KG1 (cell line): ENCODE measurements around the gene GSC2.

Source experiments
- DNase-seq: peaks from one replicate; lab custom pipeline; 2025; lab: John Stamatoyannopoulos, UW

Gene GSC2

DNA sequence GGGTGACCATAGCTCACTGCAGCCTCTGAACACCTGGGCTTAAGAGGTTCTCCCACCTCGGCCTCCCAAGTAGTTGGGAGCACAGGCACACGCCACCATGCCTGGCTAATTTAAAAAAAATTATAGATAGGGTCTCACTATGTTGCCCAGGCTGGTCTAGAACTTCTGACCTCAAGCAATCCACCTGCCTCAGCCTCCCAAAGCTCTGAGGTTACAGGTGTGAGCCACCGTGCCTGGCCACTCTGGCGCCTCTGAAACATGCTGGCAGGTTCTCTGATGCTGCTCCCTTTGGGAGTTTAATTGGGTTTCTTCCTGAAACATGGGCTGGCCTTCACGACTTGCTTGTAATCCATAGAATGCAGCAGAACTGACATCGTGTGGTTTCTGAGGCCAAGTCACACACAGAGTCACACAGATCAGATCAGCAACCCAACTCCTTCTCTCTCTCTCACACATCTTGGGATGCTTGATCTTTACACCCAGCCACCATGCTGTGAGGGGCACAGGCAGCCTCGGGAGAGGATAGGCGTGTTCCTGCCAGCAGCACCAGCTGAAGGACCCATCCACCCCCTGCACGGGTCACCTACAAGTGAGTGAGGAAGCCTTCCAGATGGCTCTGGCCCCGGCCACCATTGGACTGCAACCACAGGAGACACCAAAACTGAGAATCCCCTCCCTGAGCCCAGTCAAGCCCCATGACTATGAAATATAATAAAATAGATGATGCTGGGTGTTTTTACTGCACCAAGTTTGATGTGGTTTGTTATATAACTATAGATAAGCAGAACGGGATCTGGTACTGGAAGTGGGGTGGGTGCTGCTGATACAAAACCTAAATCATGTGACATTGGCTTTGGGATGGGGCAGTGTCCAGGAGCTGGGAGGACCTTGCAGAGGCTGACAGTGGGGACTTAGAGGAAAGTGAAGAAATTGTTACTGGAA is 3.1 kb upstream of the GSC2 start:
- DNase-seq: no peak

DNA sequence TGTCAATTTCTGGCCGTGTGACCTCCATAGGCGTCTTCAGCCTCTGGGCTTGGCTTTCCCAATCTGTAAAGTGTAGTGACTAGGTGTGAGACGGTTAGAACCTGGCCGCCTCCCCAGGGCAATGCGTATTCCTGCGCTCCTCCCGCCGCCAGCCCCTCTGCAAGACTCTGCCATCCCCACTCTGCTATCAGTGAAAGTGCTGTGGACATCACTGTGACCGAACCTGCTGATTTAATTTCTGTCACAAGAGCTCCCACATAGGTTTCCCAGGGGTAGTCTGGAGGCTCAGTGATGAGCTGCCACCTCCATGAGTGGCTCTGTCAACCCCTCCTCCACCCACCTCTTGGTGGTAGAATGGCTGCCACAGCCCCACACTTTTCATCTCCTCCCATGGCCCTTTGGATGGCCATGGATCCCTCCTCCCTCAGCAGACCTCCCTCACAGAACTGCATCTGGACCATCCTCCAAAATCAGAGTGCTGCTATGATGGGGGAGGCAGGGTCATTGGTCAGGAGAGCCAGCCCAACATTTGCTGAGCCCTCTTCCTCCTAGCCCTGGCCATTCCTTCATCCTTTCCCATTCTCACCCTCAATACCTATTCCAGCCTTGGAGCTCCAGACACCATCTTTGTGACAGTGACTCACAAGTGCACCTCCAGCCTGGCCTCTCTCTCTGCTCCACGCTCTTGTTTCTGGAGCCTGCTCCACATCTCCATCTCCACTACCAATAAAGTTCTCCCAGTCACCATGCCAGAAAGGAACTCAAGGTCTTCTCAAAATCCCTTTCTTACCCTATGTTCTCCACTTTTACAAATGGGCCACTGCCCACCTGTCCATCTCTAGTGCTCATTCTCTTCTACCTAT is 1.5 kb upstream of the GSC2 start:
- DNase-seq: no peak

DNA sequence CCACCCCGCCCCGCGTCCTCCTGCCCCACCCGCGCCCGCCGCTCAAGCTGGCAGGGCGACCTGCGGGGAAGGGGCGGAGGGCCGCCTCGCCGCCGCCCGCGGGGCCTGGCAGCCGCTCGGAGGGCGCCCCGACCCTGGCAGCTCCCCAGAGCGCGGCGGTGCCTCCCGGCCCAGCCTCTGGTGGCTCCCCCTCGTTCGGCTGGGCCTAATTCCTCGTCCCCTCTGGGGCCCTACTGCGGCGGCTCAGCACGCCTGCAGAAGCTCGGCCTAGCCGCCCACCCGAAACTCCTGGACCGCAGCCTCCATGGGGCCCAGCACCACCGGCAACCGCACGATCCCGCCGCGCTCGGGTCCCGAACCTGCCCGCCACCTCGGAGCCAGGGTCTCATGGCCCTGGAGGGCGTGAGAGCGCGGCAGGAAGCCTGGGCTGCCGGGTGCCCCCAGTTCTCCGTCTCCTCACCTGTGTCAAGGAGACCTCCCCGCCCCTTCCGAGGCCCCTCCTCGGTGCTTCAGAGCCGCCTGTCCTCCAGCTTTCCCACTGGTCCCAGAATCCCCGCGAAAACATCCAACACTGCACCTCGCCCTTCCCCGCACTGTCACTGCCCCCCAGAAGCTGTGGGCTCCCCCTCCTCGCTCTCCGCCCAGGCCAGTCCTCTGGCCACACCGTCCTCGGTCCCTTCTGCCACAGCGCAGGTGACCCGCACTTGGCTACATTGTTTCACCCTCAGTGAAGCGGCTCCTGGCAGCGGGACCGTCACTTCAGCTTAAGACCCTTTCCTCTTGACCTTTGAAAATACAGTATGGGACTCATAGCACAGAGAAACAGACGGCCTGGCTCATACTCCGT is 613 bp upstream of the GSC2 start:
- DNase-seq: no peak

DNA sequence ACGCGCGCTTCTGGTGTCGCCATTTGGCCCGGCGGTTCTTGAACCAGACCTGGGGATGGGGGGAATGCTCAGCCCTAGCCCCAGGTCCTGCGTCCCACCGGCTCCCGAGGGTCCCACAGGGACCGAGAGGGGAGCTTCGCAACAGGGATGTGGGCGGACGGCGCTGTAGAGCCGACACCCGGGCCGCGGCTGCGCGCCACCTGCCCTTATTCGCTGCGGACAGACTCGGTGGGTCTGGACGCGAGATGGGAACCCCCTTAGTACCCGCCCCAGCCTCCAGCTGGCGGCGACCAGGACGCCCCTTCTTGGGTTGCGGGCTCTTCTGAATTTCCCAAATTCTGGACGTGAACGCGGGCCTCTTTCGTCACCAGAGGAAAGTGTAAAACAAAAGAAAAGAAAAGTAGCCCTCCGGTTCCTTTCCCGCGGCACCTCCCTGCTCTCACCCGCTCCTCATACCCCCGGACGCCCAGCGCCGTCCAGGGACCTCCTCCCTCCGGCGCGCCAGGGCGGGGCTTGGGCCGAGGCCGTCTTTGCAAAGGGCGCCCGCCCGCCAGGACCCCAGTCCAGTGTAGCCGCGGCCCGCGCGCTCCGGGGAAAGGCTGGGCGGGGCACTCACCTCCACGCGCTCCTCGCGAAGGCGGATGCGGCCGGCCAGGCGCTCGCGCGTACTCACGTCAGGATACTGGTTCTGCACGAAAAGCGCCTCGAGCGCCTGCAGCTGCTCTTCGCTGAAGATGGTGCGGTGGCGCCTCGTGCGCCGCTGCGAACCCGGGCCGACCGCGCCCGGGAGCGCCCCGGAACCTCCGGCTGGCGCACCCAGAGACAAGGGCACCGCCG is 827 bp downstream of the GSC2 start:
- no peak for DNase-seq

DNA sequence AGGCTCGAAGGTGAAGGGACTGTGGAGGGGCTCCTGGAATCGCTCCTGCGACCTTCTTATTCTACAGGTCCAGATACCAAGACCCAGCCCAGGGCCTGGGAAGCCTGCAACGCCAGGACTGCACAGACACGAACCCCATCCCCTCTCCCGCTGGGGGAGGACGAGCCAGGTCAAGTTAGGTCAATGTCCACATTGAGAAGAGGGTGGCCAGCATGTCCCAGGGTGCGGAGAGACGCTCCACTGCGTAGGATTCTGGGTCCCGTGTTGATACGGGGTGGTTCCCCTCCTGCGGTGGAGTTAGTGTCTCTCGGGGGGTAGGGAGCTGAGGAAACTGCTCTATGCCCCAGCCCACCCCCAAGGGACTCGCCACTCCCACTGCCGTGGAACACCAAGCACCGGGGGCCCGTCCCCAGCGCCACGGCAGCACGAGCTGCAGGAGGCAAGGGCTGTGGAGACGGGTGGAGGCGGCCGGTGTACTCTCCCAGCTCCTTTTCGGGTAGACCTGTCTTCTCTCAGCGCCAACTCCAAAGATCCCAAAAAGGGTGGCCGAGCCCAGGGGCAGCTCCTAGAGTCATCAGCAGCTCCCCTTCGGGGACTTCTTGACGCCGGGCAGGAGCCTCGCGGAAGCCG is 1.6 kb downstream of the GSC2 start:
- no peak for DNase-seq

DNA sequence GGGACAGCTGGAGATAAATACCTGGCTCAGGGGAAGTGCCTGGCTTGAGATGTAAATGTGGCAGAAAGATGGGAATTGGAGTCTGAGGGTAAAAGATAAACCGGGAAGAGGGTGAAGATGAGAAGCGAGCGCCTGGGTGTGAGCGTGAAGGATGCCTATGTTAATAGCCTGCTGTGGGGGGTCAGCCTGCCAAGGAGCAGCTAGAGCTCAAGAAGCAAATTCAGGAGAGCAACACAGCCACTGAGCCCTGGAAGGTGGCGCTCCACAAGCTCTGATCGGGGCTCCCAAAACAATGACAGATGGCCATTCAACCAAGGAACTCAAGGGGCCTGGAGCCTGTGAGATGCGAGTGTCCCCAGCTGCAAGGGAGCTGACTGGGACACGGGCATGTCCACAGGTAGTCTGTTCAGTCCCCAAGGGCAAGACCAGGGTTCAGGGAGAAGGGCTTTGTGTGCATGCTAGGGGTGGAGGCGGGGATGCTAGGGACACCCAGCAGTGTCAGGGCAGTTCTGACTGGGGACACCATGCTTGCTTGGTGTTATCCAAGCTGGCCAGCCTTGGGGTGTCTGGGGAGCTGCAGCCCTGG is 2.8 kb downstream of the GSC2 start:
- no peak for DNase-seq

DNA sequence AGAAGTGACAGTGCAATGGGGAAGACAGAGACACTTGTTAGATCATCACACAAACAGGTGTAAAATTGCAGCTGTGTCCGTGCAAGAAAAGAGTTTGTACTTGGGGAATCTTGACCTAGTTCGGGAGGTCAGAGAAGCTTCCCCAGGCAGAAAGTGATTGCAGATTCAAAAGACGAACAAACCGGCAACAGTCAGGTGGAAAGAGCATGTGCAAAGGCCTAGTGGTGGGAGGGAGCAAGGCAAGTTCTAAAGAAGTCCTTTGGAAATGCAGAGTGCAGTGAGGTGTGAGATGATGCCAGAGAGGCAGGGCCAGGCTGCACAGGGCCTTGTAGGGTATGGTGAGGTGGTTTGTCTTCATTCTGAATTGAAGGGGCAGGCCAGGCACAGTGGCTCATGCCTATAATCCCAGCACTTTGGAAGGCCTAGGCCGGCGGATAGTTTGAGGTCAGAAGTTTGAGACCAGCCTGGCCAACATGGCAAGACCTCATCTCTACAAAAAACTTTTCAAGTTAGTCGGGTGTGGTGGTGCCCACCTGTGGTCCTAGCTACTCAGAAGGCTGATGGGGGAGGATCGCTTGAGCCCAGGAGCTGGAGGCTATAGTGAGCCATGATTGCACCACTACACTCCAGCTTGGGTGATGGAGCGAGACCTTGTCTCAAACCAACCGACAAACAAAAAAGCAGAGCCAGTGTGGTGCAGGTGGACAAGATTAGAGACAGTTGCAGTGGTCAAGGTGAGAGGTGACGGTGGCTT is 3.7 kb downstream of the GSC2 start:
- no peak for DNase-seq

DNA sequence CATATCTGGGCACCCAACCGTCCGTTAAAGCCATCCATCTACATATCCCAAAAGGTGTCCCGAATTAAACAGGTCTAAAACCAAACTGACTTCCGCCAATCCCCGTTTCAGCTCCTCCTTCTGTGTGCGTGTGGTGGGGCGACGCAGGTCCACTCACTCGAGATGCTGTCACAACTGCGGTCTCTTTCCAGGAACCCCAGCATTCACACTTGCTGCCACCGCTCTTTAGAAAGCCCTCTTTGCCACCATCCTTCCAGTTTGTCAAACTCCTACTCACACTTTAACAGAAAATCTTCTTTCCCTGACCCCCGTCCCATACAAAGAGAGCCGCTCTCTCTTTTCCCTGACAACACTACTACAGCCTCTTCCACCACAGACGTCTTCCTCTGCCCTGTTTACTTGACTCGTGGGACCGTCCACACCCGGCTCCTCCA is 6.1 kb downstream of the GSC2 start:
- no peak for DNase-seq

DNA sequence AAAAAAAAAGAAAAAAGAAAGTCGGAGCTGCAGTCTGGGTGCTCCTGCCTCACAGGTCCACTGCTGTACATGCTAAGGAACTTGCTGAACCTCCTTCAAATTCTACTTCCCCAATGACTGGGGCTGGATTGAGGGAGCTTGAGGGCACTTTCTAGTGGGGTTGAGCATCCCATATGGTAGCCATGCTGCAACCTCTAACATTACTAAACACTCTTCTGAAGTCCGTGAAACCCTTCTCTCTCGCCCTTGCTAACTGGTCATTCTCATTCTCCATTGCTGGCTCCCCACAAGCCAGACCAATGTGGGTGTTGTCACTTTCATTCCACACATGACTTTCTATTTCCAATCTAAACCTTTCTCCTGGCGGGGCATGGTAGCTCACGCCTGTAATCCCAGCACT is 6.9 kb downstream of the GSC2 start:
- no peak for DNase-seq

DNA sequence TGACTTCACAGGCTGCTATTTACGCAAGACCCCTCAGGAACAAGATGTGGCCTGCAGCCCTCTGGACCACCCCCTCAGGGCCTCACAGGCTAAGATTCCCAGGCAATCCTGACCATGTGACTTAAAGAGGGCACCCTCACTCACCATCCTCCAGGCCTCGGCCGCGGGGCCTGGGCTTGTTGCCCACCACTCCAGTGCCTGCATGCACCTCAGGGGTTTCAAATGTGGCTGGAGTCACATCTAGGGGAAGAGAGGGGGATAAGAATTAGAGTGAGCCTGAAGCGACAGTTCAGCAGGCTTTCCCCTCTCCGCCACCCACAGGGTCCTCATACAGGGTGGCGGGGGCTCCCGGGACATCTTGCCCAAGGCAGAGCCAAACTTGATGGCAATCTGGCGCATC is 7.7 kb downstream of the GSC2 start:
- no peak for DNase-seq

DNA sequence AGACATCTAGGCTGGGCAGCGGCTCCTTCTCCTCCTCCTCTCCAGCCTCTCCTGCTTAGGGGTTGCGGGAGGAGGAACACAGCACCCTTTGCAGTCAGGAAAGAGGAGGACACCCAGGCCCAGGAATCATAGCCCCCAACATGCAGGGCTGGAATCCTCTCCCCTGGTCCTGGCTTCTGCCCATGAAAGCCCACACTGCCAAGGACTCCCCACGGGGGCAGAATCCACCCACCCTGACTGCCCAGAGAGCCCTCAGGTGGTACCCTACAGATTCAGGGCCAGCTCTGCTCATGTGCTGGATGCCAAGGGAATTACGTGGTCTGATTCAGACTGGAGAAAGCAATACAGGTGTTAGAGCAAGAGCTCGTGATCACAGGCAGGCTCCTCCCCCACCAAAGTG is 10.1 kb downstream of the GSC2 start:
- DNase-seq: no peak

DNA sequence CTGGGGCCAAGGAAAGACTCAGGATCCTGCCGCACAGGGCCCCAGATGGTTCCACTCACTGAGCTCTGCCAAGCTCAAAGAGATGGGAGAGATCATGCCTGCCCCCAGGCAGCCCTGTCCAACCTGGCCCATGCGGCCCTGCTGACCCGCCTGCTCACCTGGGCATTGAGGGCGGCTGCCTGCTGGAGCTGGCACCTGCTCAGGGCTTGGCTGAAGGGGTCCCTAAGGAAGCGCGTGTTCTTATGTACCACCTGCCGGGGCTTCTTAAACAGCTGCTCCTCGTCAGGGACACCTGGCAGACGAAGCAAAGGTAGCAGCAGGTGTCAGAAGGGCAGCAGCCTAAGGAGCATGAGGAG is 11.1 kb downstream of the GSC2 start:
- DNase-seq: no peak

DNA sequence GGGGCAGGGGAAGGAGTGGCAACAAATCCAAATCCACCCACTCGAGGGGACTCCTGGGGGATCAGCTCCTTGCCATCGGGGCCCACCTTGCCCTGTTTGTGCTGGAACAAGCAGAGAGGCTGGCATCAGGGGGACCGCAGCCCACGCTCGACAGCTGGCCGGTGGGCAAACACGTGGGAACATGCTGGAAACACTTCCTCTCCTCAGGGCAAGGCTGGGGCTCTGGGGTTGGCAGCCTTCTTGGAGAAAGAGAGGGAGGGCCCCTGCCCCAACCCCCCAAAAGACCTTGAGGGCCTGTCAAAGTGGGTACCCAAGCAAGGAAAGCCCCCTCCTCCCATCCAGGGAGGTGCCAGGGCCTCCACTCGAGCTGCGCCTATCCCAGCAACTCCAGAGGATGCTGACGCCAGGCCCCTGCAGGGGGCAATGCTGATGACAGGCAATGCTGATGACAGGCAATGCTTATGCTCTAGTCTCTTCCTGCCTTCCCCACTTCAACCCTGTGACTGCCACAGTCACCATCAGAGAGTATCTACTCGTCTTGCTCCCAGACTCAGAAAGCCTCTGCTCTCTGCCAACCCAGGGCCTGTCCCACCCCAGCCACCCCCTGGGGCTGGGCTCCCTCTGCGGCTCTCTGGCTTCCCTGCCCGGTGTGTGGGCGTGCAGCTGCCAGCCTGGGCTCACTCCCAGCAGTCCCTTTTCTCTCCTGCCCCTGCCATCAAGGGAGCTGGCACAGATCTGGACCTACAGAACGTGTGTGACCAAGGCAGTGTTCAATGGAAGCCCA is 11.7 kb downstream of the GSC2 start:
- no peak for DNase-seq

DNA sequence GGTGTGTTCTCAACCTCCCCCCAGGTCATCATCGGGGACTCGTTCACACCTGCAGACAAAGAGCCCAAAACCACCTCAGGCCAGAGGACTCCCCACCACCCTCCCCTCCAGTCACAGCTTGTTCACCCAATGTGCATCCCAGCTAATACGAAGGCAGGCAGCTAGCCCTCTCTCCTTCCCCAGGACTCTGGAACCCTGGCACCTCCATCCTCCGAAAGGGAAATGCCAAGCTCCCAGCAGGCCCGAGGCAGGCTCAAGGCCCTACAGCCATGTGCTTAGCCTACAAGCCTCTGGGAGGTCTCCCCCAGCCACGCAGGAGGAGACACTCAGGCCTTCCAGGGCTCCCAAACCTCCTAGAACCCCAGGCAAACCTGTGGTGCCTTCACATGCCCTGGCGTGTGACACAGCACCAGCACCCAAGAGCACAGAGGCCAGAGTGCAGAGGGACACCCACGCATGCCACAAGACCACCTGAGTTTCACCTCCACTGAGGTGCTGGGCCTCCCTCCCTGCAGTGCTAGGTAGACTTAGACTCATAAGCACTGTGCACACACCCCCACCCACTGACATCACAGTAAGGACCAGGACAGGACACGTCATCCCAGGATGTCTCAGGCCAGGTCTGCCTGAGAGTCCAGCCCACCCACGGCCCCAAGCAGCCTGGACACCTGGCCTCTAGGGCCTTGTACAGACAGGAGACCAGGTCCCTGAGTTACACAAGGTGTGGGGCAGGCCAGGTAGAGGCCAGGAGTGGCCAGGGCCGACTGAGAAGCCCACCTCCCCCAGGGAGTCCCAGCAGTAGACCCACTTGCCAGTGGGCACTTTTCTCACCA is 12.5 kb downstream of the GSC2 start:
- DNase-seq: no peak

DNA sequence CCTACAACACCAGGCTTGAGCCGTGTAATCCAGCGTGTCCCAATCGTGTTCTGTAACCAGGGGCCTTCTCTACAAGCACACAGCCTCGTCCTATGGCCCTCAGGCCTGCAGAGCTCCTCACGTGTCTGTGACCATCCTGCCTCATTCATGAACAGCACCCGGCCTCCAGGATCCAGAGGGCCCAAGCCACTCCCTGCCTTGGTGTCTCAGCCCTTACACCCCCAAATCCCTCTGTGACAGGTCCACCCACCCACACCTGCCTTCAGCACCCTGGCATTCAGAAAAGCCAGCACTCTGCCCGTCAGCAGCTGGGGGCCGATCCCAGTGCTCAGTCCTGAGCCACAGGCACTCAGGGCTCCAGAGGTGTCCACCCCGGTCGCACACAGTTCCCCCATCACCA is 13.2 kb downstream of the GSC2 start:
- DNase-seq: no peak

DNA sequence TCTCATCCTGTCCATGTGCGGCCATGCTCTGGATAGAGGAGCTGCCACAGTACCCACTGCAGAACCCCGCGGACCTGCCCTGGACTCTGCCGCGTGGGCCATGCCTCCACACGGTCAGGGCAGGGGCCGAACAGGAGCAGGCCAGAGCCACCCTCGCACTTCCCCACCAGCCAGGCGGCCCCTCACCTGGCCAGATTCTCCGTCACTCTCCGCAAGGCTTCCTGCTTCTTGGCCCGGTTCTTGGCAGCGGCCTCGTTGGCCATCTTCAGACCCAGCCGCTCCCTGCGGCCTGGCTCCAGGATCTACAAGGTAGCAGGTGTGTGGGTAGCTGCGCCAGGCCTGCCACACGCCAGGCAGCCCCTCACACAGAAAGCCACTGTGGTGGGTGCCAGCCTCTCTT is 15.2 kb downstream of the GSC2 start:
- DNase-seq: no peak

DNA sequence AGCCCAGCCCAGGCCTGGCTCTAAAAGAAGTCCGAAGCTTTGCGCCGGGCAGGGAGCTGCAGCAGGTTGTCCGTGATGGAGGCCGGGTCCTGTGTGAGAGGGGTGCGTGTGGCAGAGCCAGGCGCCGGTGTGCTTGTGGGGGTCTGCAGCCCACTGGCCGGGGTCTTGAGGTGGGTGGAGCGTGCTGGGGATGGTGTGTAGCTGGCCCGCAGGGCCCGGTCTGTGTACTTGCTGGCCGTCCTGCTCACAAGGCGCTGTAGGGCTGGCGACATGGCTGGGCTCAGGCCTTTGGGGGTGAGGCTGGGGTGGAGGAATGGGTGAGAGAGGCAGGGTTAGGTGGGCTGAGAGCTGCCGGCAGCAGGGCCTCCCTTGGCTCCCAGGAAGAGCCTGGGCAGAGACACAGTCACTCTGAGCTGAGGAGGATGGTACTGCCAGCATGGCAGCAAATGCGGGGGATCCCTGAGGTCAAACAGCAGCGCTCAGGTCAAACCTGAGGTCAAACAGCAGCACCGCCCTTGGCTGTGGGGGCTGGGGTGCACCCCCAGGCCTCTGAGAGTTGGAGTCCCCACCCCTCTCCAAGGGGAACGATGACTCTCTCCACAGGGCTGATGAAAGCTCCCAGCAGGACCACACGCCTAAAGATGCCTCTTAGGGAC is 15.8 kb downstream of the GSC2 start:
- DNase-seq: no peak
